Loucy (cell line): ENCODE results near the gene NUF2.

ENCODE experiments used
- CTCF ChIP-seq: fragments of 200-600 bp; sonication (generic); conservative IDR thresholded peaks from 2 replicates; pipeline ENCODE4 v1.5.1; 2014; ENCODE audit warnings: mild to moderate bottlenecking, antibody characterized with exemption, low read length
- EZH2phosphoT487 ChIP-seq: fragments of 200-600 bp; IDR thresholded peaks from 2 replicates; pipeline ENCODE4 v1.6.1; 2018; ENCODE audit warnings: antibody characterized with exemption, mild to moderate bottlenecking, moderate library complexity, borderline replicate concordance

- no peak for TF ChIP-seq CTCF
- no peak for TF ChIP-seq EZH2phosphoT487
Measured at GRCh38 chr1:163337631-163338030, 15.9 kb downstream of the NUF2 start.
